Superior temporal gyrus (tissue), 1 donor: ENCODE data around the gene CUX1.

Experiments used
- DNase-seq: peaks from one replicate; pipeline ENCODE4 v3.0.0-alpha.2; 2016; ENCODE audit errors: extremely low spot score

Gene CUX1

GRCh38 chr7:102098986-102099385 is 281.6 kb downstream of the CUX1 start:
- no peak for DNase-seq

DNA sequence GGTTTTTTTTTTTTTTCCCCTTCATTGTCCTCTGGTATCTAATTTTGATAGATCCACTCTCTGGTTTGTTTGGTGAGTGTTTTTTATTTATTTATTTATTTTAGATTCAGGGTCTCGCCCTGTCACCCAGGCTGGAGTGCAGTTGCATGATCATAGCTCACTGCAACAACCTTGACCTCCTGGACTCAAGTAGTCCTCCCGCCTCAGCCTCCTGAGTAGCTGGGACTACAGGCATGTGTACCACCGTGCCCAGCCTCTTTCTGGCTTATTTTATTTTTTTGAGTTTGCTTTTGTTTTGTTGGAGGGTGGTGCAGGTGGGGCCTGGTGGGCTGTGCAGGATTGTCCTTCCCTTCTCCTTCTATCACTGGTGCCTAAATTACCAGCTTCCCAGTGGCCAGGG is 282.0 kb downstream of the CUX1 start:
- no peak for DNase-seq

GRCh38 chr7:102101111-102101551 is 283.7 kb downstream of the CUX1 start:
- DNase-seq: no peak

DNA sequence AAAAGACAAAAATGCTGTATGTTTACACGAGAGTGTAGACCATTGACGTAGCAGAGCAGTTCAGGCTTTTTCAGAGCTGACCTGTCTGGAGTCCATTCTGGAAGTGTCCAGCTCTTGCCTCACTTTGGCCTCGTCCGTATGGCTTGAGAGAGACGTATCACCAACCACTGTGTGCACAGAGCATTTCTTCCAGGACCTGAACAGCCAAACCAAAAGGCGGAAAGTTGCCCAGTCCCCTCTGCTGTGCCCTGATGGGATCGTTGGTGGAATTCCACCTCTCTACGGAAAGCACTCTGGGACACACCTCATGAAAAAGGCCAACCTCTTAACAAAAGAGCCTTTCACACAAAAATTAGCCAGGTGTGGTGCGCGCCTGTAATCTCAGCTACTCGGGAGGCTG is 284.5 kb downstream of the CUX1 start:
- no peak for DNase-seq

GRCh38 chr7:102103027-102103372 is 285.6 kb downstream of the CUX1 start:
- no peak for DNase-seq

- no peak for DNase-seq
Observed at GRCh38 chr7:102104245-102104644, 286.8 kb downstream of the CUX1 start.

- no peak for DNase-seq
Observed at GRCh38 chr7:102106625-102107024, 289.2 kb downstream of the CUX1 start.

DNA sequence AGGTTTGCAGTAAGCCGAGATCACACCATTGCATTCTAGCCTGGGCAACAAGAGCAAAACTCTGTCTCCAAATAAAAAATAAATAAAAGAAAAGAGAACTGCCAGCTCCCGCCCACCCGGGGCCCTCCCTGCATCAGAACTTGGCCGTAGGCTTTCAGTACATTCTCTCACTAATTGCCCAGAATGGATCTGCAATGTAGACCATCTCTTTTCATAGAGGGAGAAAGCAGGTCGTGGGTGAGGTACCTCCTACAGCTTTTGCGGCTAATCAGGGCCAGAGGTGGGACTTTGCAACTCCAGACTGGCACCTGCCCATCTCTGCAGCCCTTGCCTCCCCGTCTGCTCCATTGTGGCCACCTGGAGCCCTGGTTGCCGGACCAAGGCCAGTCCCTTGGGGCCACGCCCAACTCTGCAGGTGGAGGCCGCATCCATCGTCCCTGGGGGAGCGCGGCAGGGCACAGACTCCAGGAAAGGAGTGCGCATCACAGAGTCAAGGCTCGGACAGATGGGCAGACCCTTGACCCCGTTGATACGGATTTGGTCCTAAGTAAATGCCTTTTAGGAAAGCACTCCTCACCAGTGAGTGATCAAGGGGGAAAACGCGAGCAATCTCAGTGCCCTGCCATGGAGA is 290.2 kb downstream of the CUX1 start:
- no peak for DNase-seq

GRCh38 chr7:102111061-102112041 is 293.9 kb downstream of the CUX1 start:
- DNase-seq: peak; percentile 79

GRCh38 chr7:102115181-102115580 is 297.8 kb downstream of the CUX1 start:
- no peak for DNase-seq

DNA sequence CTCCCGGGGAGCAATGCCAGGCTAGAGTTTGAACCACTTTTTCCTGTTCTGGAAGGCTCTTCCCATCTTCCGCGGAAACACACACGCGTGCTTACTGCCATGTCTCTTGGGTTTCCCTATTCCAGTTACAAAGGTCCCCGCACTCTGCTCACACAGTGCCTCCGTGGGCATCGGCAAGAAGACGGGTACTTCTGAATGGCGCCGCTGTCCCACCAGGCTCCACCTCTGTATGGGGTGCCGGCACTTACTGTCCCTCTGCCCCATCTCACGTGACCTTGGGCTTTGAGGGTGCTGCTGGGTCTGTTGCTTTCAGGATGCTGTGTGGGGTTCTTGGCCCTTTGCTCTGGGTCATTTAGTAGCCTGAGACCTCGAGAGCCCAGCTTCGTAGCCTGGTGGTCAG is 298.5 kb downstream of the CUX1 start:
- DNase-seq: no peak

- no peak for DNase-seq
Observed at GRCh38 chr7:102117743-102118142, 300.3 kb downstream of the CUX1 start.

- peak; percentile 90 for DNase-seq
Observed at GRCh38 chr7:102119213-102119651, 301.8 kb downstream of the CUX1 start.

GRCh38 chr7:102119925-102120324 is 302.5 kb downstream of the CUX1 start:
- DNase-seq: no peak

GRCh38 chr7:102120666-102121195 is 303.3 kb downstream of the CUX1 start:
- no peak for DNase-seq

DNA sequence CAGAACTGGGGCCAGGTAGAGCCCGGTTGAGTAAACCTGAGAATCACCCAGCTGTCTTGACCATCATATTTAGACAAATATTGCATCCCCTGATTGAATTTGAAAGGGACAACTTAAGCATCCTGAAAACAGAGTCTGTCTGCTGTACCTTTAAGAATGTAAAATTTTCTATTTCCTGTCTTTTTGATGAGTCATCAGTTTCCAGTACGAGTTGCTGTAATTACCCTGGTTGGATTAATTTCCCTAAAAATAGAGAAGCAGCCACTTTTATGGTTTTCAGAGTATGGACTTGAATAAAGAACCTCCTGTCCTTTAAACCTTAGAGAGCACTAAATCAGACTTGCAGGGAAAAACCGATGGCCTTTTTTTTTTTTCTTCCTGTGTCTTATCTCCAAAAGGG is 304.6 kb downstream of the CUX1 start:
- peak; percentile 24 for DNase-seq

GRCh38 chr7:102125127-102125596 is 307.7 kb downstream of the CUX1 start:
- DNase-seq: no peak

GRCh38 chr7:102128303-102128702 is 310.9 kb downstream of the CUX1 start:
- no peak for DNase-seq

- no peak for DNase-seq
Observed at GRCh38 chr7:102129636-102130370, 312.4 kb downstream of the CUX1 start.

- DNase-seq: no peak
Observed at GRCh38 chr7:102132209-102132752, 314.9 kb downstream of the CUX1 start.

DNA sequence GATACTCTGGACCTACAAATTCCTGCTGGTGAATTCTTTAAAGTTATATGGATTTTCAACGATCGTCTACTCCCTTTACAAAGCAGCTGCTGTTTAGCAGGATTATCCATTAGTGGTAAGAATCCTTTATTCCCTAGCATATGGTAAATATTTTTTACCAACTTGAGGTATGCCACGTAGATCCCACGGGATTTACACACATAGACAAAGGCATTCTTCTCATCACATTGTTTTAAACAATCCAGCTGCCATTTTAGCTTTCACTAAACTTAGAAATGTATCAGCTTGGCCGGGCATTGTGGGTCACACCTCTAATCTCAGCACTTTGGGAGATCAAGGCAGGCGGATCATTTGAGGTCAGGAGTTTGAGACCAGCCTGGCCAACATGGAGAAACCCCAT is 321.2 kb downstream of the CUX1 start:
- DNase-seq: no peak

DNA sequence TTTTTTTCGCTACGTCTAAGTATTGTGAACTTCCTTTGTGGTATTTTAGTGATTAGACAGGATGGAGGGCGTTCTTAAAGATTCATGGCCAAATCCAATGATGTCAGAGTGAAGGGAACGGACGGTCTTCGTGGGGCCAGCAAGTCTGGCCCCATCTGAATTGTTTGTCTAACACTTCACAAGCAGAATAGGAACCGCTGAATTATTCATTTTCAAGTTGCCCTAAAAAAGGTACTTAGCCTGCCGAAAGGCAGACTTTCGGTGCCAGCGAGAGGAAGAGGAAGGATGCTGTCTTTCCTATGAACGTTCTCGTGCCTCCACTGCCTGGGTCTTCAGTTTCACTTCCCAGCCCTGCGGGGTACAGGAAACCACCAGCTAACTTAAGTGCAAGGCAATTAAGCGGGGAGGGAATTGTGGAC is 323.5 kb downstream of the CUX1 start:
- DNase-seq: no peak
